Choroid plexus epithelial cell (primary cell): Measurements from ENCODE around the gene SMIM13.

ENCODE experiments used
- DNase-seq: peaks from one replicate; pipeline ENCODE4 v3.0.0-alpha.2; 2010; ENCODE audit warnings: low read depth
- H3K4me3 ChIP-seq: 2 replicates; pipeline ENCODE4 v1.5.1; 2011; ENCODE audit warnings: low read depth, mild to moderate bottlenecking, control low read depth, low read length, moderate library complexity
- TF ChIP-seq, protein P1 (sequence below): conservative IDR thresholded peaks from 2 replicates; pipeline ENCODE4 v1.5.1; 2011; ENCODE audit warnings: low read depth, mild to moderate bottlenecking, control low read depth, inconsistent platforms, low read length, moderate library complexity

SMIM13 gene

DNA sequence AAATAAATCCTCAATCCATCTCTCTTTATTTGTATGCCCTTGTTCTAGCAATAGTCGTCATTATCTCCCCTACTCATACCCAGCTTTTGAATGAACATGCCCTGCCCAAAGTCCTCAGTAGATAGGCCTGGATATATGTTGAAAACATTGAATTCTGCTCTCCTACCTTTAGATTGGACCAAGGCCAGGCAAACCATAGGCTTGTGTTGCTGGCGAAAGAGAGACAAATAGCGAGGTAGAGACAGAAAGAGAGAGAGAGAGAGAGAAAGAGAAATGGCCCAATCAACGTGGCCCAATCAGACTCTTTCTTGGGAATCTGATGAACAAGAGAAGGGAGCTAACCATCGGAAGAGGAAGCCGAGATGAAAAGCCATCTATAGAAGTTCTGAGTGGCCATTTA, 93.7 kb downstream of the SMIM13 start:
- TF ChIP-seq, protein P1, sequence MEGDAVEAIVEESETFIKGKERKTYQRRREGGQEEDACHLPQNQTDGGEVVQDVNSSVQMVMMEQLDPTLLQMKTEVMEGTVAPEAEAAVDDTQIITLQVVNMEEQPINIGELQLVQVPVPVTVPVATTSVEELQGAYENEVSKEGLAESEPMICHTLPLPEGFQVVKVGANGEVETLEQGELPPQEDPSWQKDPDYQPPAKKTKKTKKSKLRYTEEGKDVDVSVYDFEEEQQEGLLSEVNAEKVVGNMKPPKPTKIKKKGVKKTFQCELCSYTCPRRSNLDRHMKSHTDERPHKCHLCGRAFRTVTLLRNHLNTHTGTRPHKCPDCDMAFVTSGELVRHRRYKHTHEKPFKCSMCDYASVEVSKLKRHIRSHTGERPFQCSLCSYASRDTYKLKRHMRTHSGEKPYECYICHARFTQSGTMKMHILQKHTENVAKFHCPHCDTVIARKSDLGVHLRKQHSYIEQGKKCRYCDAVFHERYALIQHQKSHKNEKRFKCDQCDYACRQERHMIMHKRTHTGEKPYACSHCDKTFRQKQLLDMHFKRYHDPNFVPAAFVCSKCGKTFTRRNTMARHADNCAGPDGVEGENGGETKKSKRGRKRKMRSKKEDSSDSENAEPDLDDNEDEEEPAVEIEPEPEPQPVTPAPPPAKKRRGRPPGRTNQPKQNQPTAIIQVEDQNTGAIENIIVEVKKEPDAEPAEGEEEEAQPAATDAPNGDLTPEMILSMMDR, result no peak
- DNase-seq, result no peak
- no peak overlapping the region for H3K4me3 ChIP-seq
